HG03354 (cell line): ENCODE results near the gene UGP2.

Source experiments
- ATAC-seq: cut with Tn5 transposase; IDR thresholded peaks from one replicate; pipeline ENCODE4 v1.9.1; 2021; ENCODE audit warnings: mild to moderate bottlenecking; ENCODE audit not compliant: unreplicated experiment, poor library complexity, severe bottlenecking

UGP2 gene

DNA sequence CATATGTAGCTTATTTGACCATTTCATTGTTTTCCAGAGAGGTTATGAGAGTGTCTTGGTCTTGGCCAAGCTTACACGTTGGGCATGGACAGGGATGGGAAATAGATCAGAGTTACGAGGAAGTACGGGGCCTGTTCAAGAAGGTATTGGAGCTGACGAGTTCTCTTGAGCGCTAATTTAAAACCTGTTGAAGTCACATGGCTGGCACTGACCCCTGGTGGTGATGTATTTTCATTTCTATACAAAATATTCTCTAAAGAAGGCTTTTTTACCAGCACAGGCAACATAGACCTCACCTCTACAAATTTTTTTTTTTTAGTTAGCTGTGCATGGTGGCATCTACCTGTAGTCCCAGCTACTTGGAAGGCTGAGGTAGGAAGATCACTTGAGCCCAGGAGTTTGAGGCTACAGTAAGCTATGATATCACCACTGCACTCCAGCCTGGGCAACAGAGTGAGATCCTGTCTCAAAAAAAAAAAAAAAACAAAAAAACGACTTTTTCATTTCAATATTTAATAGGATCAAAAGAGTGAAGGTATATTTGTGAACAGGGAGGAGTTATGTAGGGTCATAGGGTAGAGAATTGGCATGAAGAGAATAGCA, 19.6 kb downstream of the UGP2 start:
- ATAC-seq, result peak; percentile 82

GRCh38 chr2:63862806-63863205, 21.1 kb downstream of the UGP2 start:
- ATAC-seq, result no peak

GRCh38 chr2:63863707-63864106, 22.0 kb downstream of the UGP2 start:
- no peak for ATAC-seq

DNA sequence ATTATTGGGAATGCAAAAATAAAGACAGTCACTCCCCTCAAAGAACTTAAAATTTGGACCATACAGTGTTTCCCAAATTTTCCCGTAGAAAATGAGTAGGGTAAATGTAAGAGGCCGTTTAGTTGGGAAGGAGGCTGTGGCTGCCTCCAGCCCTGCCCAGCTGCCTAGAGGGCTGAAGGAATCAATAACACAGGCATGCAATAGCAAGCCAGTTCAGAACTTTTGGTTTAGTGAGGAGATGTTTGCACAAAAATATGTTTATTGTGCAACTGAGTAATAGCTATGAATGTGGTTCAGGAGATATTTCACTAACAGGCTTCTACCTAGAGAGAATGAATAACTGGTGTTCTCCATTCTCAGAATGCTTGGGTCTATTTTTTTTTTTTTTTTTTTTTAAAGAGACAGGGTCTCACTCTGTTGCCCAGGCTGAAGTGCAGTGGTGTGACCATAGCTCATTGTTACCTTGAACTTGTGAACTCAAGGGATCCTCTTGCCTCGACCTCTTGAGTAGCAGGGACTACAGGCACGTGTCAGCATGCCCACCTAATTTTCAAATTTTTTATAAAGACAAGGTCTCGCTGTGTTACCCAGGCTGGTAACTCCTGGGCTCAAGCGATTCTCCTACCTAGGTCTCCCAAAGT, 23.6 kb downstream of the UGP2 start:
- ATAC-seq, result no peak

GRCh38 chr2:63866009-63866709, 24.5 kb downstream of the UGP2 start:
- ATAC-seq, result no peak

DNA sequence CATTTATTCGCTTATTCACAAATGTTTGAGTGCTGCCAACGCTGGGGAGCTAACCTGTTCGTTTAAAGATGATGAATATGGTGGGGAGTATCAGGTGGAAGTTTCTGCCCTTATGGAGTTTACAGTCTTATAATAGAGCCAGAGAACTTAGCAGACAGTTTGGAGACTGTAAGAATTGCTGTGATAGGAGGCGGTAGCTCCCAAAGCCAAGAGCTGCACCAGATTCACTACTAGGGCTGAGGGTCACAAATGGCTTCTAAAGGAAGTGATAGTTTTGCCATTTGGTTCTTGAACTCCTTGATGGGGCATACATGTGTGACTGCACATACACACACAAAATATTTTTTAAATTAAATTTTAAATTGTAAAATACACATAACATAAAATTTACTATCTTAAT, 29.0 kb downstream of the UGP2 start:
- ATAC-seq, result no peak

DNA sequence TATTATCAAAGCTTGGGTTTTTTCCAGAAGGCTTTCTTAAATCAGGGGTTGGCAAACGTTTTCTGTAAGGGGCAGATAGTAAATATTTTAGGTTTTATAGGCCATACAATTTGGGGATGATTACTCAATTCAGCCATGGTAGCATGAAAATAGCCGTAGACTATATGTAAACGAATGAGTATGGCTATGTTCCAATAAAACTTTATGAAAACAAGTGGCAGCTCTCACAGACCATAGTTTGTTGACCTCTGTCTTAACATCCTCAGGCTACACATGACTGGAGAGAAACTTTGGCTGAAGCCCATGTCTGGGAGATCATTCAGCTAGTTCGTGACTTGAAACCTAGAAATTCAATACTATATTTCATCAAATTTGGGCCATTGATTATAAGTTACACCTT, 30.2 kb downstream of the UGP2 start:
- no peak for ATAC-seq

- no peak for ATAC-seq
Observed at GRCh38 chr2:63872571-63873328, 31.1 kb downstream of the UGP2 start.

GRCh38 chr2:63874204-63875130, 32.8 kb downstream of the UGP2 start:
- ATAC-seq, result no peak

DNA sequence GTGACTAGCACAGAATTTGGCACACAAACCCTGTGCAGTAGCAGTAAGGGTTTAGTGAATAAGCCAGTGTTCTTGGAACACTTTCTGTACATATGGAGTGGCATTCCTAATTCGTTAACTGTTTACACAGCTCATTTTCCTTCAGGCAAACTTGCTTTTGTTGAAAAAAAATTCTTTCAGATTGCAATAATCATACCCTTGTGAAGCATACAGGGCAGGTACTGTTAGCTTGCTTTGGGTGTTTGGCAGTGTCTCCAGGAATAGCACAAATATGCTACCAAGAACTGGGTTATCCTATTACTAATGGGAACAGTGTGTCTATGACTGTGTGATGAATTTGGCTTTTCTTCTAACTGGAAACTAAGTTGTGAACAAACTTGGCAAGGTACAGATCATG, 33.4 kb downstream of the UGP2 start:
- ATAC-seq, result no peak

- no peak for ATAC-seq
Observed at GRCh38 chr2:63875559-63876245, 34.0 kb downstream of the UGP2 start.

DNA sequence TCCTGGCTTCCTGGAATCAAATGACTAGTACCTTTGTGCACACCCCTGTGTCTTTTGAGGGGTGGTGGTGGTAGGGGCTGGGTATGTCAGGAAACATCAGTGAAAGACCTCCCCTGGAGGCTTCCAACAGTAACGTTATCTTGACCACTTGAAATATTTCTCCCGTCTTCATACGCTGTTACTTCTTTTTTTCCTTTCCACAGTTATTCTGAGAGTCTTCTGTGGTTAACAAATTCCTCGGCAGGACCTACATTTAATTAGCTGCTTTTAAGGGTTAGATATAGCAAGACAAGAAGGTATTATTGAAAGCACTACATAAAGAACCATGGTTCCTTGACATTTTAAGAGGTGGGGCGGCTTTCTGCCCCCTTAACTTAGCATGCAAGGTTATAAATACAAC, 34.6 kb downstream of the UGP2 start:
- no peak for ATAC-seq

- ATAC-seq, result no peak
Observed at GRCh38 chr2:63878486-63878885, 36.8 kb downstream of the UGP2 start.

DNA sequence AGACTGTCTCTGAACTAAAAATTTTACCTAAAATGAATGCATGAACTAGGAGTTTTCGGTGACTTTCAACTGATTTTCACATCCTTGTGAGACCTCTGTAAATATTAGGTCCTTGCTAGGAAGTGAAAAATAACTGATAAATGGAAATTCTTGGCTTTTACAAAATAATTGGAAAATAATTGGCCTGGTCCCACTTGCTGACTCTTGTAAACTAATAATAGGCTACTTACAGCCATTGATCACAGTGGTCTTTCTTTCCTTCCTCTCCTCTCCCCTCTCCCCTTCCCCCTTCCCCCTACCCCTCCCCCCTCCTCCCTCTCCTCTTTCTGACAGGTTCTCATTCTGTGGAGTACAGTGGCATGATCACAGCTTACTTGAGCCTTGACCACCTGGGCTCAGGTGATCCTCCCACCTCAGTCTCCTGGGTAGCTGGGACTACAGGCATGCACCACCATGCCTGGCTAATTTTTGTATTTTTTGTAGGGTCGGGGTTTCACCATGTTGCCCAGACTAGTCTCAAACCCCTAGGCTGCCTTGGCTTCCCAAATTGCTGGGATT, 38.3 kb downstream of the UGP2 start:
- ATAC-seq, result no peak

DNA sequence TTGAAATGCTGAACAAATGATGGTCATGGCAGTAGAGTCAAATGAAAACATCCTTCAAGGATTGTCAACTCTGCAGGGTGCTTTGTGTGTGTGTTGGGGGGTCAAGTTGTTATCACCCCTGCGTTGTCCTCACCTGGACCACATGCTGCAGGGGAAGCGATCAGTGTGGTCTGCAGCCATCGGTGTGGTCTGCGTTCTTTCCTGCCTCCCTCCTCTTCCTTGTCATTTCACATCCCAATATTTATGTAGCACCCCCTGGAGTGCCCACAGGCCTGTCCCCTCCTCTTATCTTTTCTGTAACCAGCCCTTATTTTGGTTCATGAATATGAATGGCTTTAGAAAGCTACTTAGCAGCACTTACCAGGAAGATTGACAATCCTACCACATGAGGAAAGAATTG, 38.9 kb downstream of the UGP2 start:
- no peak for ATAC-seq

DNA sequence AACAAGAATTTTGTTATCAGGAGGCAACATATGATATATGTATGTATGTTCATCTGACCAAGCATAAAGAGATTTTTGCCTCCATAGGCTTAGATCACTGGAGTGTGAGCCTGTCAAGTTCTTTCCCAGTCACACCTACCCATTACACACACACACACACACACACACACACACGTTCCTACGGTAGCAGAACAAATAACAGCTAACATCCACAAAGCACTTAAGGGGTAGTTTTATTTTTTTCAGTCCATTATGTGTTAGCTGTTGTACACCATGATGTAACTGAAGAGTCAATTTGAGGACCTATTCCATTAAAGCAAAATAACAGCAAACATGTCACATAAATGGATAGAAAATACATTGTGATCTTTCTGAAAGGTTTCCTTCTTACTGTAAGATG, 39.5 kb downstream of the UGP2 start:
- no peak for ATAC-seq

DNA sequence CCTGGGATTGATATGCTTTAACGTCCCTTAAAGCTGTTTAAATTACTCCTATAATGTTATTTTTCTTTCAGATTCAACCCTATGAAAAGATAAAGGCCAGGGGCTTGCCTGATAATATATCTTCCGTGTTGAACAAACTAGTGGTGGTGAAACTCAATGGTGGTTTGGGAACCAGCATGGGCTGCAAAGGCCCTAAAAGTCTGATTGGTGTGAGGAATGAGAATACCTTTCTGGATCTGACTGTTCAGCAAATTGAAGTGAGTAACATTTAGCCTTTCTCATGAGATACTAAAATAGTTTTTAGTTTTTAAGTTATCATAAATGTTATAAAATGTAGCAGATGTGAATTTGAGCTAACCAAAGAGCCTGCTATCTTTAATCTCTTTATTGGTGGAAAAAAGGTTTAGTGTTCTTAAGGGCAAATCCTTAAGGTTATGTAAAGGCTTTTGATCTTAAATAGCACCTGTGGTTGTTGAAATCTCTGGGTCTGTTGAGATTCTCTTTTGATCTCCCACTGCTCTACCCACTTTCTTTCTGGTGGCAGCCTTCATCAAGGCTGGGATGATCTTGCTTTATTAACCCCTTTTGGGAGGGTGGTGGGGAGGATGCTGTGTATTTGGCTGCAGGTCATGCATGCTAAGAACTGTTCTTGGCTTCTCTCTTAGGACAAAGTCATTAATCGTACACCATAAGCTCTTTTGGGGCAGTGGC, 40.9 kb downstream of the UGP2 start:
- ATAC-seq, result no peak

DNA sequence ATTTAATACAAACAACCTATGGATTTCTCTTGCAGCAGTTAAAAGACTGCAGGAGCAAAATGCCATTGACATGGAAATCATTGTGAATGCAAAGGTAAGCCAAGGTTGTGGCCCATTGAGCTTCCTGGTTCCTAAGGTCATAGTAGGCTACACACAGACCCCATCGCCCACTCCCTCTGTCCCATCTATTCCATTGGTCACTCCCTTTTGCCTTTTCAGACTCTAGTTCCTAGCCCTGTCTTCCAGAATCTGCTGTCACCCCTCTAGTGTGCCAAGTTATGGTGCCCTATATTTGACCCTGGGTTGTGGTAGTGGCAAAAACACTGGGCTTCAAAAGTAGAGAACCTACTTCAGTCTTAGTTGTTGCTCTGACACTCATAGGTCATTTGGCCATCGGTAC, 44.7 kb downstream of the UGP2 start:
- no peak for ATAC-seq
